NCI-H69 (cell line): ENCODE data around the gene JAK1.
A peak's percentile ranks its signal among the peaks of the same experiment; 100 is the strongest.
"Not testable (repeated sequence)": the region's sequence is repeated elsewhere in the genome, so short reads cannot be mapped to it uniquely, and the experiment has no call there.

Experiments used
- DNase-seq: peaks from one replicate; lab custom pipeline; 2025; lab: John Stamatoyannopoulos, UW

JAK1 gene

DNA sequence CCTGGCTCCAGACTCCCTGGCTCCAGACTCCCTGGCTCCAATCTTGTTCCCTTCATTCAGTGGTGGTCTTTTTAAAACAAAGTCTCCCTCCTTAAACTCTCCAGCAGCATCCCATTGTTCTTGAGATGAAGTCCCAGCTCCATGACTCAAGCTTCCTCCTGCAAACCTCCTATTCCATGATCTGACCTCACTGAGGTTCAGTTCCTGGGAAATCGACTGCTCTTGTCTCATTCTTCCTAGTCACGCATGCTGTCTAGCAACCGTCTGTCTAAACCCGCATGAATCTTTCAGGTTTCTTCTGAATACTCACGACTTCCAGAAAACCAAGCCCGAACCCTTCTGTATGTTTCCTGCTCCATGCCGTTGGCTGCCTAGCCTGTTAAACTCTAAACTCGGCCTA is 129.5 kb downstream of the JAK1 start:
- no peak for DNase-seq

DNA sequence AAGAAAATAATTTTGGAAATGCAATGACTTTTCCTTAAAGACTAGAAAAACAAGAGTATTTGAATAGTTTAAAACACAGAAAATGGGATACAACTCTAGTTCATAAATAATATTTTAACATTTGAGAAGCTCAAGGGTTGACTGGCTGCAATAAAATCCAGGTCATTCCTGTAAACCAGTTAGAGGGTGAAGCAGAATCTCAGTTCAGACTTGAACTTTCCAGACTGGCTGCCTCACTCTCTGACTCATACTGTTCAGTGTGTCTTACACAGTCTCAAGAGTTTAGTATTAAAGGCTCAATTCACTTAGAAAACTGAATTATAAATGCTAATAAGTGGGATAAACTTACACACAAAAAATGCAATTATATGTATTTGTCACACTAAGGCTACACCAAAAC is 131.6 kb downstream of the JAK1 start:
- no peak for DNase-seq

- DNase-seq = no peak
Measured at GRCh38 chr1:64830030-64830651, 136.2 kb downstream of the JAK1 start.

DNA sequence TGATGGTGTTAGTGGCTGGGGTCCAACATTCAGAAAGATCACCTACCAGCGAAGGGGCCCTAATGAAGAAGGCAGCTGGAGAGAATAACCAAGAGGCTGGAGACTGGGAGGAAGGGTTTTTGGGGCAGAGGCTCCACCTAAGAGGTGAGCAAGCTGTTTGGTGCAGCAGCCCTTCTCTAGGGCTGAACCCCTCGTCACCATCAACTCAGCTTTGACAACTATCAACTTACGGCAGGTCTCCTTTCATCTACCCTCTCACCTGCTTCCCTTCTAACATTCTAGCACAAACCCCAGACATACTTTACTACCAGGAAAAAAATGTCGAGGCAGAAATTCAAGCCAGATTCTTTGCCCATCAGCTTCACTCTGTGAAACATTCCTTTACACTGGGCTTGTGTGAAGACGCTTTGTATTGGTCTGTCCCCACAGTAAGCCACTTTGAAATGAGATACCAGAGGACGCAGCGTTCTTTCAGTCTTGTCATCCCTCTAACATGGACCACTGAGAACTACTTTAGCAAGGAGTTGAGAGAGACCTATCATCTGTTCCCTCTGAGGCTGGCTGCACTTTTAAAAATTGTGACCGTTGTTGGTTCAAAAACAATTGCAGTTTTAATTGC is 136.8 kb downstream of the JAK1 start:
- DNase-seq = no peak

DNA sequence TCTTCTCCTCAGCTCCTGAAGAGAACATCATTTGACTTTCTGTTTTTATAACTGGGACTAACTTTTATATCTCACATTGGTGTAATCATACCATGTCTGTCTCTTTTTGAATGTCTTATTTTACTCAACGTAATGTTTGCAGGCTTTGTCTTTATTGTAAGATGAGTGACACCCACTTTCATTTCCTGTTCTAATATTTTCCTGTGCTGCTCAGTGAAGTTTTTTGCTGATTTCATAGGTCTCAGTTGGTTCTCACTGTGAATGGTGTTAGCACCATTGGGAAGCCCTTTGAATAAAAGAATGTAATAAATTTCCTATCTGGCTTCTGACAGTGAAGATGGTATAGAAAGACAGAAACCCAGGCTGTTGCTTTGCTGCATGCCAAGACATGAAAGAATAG is 137.5 kb downstream of the JAK1 start:
- DNase-seq = no peak

- DNase-seq = no peak
Measured at GRCh38 chr1:64826991-64827390, 139.4 kb downstream of the JAK1 start.

DNA sequence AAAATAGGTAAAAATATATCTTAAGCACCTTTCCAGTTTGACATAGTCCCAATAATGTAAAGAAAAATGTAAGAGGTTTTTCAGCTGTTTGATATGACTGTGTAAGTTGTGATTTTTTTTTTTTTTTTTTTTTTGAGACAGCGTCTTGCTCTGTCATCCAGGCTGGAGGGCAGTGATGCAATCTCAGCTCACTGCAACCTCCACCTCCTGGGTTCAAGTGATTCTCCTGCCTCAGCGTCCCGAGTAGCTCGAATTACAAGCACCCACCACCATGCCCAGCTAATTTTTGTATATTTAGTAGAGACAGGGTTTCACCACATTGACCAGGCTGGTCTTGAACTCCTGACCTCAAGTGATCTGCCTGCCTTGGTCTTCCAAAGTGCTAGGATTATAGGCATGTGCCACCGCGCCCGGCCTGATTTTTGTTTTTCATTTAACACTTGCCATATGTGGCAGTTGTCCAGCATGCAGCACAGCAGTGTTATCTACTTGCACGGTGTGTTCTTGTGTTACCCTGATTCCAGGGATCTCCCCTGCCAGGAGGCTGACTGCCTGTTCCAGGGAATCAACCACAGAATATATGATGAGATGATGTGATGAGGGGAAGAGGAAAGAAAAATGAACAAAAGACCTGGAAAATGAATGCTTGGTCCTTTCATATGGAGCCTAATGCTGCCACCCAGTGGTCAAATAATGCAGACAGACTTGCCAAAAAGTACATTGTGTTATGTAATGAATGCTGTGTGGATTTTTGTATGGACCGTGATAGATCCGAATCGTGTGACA is 142.5 kb downstream of the JAK1 start:
- DNase-seq = peak; percentile 81

DNA sequence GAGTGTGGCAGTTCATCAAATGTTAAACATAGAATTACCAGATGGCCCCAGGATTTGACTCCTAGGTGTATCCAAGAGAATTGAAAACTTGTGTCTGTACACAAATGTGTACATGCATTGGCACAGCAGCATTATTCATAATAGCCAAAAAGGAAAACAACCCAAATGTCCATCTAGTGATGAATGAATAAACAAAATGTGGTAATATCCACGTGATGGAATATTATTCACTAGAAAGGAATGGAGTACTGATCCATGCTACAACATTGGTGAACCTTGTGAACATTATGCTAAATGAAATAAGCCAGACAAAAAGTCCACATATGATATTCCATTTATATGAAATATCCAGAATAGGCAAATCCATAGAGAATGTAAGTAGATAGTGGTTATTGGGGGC is 143.7 kb downstream of the JAK1 start:
- DNase-seq = no peak

DNA sequence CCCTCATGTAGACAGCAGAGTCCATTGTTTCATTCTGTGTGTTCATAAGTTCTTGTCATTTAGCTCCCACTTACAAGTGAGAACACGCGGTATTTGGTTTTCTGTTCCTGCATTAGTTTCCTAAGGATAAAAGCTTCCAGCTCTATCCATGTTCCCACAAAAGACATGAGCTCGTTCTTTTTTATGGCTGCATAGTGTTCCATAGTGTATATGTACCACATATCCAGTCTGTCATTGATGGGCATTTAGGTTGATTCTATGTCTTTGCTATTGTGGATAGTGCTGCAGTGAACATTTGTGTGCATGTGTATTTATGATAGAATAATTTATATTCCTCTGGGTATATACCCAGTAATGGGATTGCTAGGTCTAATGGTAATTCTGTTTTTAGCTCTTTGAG is 145.8 kb downstream of the JAK1 start:
- not testable (repeated sequence) for DNase-seq

DNA sequence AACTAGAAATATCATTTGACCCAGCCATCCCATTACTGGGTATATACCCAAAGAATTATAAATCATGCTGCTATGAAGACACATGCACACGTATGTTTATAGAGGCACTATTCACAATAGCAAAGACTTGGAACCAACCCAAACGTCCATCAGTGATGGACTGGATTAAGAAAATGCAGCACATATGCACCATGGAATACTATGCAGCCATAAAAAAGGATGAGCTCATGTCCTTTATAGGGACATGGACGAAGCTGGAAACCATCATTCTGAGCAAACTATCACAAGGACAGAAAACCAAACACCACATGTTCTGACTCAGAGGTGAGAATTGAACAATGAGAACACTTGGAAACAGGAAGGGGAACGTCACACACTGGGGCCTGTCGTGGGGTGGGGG is 149.0 kb downstream of the JAK1 start:
- DNase-seq = not testable (repeated sequence)

DNA sequence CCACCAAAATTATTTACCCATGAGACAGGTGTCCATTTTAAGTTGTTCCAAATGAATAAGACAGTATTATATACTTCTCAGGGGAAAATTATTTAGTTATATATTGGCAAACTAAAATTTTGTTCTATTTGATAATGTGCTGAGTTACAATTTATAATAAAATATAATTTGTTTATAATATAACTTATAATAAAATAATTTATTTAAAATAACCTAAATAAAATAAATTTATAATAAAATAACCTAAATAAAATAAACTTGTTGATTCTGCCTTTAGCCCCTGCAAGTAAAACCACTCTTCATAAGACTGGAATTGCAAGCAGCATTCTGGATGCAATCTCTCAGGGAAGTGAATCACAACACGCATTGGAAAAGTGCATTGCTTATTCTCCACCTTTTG is 151.9 kb downstream of the JAK1 start:
- DNase-seq = peak; percentile 49

GRCh38 chr1:64811131-64811530 is 155.2 kb downstream of the JAK1 start:
- no peak for DNase-seq

DNA sequence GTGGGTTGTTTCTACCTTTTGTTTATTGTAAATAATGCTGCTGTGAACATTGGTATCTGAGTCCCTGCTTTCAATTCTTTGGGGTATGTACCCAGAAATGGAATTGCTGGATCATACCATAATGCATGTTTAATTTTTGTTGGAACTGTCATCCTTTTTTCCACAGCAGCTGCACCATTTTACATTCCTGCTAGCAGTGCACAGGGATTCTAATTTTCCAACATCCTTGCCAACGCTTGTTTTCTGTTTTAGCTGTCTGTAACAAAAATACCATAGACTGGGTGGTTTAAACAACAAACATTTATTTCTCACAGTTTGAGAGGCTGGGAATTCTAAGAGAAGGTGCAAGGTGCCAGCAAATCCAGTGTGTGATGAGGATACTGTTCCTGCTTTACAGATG is 156.3 kb downstream of the JAK1 start:
- DNase-seq = no peak

GRCh38 chr1:64809309-64809708 is 157.0 kb downstream of the JAK1 start:
- DNase-seq = no peak

DNA sequence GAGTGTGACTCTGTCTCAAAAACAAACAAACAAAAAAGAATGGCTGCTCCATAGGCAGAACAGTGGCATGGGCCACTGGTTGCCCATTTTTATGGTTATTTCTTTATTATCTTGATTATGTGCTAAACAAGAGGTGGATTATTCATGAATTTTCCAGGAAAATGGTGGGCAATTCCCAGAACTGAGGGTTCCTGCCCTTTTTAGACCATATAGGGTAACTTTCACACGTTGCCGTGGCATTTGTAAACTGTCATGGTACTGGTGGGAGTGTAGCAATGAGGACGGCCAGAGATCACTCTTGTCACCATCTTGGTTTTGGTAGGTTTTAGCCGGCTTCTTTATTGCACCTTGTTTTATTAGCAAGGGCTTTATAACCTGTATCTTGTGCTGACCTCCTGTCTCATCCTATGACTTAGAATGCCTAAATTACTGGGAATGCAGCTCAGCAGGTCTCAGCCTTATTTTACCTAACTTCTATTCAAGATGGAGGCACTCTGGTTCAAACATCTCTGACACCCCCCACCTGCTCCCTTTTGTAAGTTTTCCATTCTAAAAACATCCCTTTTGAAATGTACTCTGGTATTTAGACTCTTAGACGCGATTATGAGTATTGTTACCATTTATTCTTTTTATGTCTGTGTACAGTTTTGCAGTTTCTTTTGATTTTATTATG is 164.4 kb downstream of the JAK1 start:
- no peak for DNase-seq

DNA sequence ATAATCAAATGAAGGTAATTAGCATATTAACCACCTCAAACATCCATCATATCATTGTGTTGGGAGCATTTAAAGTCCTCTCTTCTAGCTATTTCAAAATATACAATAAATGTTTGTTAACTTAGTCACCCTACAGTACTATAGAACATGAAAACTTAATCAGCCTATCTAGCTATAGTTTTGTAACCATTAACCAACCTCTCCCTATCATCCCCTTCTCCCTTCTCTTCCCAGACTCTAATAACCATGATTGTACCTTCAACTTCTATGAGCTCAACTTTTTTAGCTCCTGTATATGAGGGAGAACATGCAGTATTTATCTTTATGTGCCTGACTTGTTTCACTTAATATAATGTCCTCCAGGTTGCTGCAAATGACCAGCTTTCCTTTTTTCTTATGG is 167.5 kb downstream of the JAK1 start:
- no peak for DNase-seq

- no peak for DNase-seq
Measured at GRCh38 chr1:64790832-64791487, 175.4 kb downstream of the JAK1 start.
